Tibial nerve (tissue), 4 donors: Measurements from ENCODE around the gene FKBP10.

Experiments used
- CTCF ChIP-seq, 5 experiments: fragments of 200-600 bp in 3 of 5; fragments of 450-650 bp in 2 of 5; sonication (generic) in 3 of 5; IDR thresholded peaks; one replicate each; pipeline ENCODE4 v1.5.1; 2016 to 2019; ENCODE audit warnings: antibody characterized with exemption in 5 of 5, mild to moderate bottlenecking in 3 of 5, moderate library complexity in 2 of 5
- EP300 ChIP-seq, 2 donors: sonication (generic); formaldehyde crosslinking; IDR thresholded peaks; one replicate each; pipeline ENCODE4 v1.6.1; 2017; ENCODE audit warnings: antibody characterized with exemption in 2 of 2, mild to moderate bottlenecking in 1 of 2
- POLR2A ChIP-seq, 2 donors: fragments of 450-650 bp; IDR thresholded peaks; one replicate each; pipeline ENCODE4 v1.6.1; 2017; ENCODE audit warnings: antibody characterized with exemption in 2 of 2, mild to moderate bottlenecking in 2 of 2, moderate library complexity in 2 of 2

GRCh38 chr17:41806685-41807445 is 5.9 kb upstream of the FKBP10 start:
- TF ChIP-seq CTCF (IDR thresholded peaks at IDR 0.05) (no peak), POLR2A (IDR thresholded peaks at IDR 0.05) (no peak), EP300 (IDR thresholded peaks at IDR 0.05) (no peak)
